Stimulated activated naive CD8-positive, alpha-beta T cell treated with anti-CD3 and anti-CD28 coated beads, Interleukin-15, Interleukin-2, amounts not matched to agents 100 U/mL and 50 U/mL, for 24 hours (primary cell): ENCODE measurements around the gene FAM177A1.
A peak's percentile ranks its signal among the peaks of the same experiment; 100 is the strongest.
"Not testable (repeated sequence)": the region's sequence is repeated elsewhere in the genome, so short reads cannot be mapped to it uniquely, and the experiment has no call there.

Experiments
- ATAC-seq: fragments of 150-1000 bp; cut with Tn5 transposase; one replicate; pipeline ENCODE4 v1.10.0; 2021
- DNase-seq: peaks from one replicate; pipeline ENCODE4 v3.0.0; 2021

Gene FAM177A1, protein sequence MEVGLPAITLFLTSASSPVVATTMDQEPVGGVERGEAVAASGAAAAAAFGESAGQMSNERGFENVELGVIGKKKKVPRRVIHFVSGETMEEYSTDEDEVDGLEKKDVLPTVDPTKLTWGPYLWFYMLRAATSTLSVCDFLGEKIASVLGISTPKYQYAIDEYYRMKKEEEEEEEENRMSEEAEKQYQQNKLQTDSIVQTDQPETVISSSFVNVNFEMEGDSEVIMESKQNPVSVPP

DNA sequence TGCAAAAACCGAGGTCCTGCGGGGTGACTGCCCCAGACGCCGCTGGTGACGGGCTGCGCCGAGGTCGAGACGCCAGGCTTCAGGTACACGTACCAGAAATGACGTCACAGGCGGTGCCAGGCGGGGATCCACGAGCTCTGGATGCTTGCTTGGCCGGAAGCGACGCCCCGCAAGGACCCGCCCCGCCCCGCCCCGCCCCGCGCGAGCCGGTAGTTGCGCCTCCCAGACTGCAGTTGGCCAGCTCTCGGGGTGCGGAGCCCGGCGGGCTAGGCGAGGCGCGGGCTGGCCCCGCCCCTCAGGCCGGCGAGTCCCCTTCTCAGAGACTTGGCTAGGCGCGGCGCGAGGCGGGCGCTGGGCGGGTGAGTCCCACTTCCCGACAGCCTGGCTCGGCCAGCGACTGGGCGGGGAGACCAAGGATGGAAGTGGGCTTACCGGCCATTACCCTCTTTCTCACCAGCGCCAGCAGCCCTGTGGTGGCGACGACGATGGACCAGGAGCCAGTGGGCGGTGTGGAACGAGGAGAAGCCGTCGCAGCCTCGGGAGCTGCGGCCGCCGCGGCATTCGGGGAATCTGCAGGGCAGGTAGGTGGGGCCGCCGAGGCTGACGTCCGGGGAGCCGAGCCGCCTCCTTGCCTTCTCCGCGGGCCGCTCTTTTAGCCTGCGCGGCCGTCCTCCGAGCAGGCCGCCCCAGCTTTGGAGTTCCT is at the start of gene FAM177A1:
Gene FAM177A1, plus strand, starts transcription at position 225 of the 703 bp plus-strand sequence. Its CDS starts 192 bp downstream, at position 417.
- ATAC-seq = peak; percentile 97
- peak; percentile 98 for DNase-seq

DNA sequence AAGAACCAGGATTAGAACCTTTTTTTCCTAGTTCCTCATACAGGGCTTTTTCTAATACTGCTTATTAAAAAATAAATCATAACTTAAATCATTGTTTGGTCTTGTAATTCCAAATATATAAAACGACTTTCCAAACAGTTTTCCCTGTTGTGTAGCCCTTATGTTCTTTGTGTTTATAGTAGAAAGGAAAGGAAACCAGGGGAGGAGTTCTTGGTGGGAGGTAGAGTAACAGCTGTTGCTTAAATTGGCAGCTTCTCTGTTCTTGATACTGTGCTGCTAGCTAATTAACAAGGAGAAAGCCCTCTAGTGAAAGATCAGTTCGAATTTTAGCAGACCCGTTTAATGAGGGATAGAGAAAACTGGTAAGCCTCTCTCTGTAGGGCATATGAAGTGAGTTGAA is 48.3 kb upstream of the FAM177A1 start:
- ATAC-seq (no peak), DNase-seq (no peak)

DNA sequence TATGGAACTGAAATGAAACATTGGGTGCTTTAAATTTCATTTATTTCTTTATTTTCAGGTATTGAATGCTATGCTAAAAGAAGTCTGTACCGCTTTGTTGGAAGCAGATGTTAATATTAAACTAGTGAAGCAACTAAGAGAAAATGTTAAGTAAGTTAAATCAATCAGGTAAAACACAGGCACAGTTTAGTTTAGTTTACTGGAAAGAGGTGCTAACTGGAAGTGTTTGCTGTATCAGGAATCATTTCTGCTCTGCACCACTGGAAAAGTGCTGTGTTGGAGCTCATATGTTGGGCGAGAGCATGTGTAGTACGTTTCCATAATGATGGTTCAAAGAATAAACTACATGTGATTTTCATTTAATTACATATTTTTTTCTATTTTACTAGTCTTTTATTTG is 46.6 kb upstream of the FAM177A1 start:
- no peak for ATAC-seq
- DNase-seq = no peak

DNA sequence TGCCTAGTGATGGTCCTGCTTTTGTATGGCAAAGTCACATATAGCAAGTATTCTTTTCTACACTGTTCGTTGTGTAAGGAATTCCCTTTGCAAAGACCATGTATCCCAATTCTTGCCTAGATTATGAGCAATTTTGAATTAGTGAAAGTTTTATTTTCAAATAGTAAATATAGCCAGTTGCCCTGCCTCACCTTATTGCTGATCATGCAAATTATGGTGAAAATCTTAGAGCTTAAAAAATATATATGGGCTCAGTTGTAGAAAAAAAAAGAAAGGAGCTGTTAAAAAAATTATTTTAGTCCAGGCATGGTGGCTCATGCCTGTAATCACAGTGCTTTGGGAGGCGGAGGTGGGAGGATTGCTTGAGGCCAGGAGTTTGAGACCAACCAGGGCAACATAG is 44.5 kb upstream of the FAM177A1 start:
- DNase-seq = no peak
- no peak for ATAC-seq

DNA sequence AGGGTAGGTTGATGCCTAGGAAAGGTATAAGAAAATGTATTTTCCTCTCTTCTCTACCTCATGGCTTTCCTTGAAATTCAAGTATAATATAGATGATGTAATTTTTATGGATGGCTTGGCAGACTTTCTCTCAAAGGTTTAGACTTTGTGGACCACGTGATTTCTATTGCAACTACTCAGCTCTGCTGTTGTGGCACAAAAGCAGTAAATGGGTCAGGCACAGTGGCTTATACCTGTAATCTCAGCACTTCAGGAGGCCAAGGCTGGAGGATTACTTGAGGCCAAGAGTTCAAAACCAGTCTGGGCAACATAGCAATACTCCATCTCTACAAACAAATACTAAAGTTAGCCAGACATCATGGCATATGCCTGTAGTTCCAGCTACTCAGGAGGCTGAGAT is 41.2 kb upstream of the FAM177A1 start:
- ATAC-seq = no peak
- DNase-seq = no peak

DNA sequence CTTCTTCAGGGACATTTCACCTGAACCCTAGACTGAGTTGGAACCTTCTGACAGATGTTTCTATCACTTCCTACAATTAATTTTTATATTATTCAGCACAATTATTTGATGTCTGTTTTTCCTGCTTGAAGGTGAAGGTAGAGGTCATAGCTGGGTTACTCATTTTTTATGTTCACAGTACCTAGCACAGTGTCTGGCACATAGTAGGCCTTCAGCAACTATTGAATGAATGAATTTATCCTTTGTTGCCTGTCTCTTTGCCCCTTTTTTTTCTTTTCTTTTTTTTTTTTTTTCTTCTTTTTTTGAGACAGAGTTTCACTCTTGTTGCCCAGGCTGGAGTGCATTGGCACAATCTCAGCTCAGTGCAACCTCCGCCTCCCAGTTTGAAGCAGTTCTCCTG is 29.5 kb upstream of the FAM177A1 start:
- no peak for DNase-seq

DNA sequence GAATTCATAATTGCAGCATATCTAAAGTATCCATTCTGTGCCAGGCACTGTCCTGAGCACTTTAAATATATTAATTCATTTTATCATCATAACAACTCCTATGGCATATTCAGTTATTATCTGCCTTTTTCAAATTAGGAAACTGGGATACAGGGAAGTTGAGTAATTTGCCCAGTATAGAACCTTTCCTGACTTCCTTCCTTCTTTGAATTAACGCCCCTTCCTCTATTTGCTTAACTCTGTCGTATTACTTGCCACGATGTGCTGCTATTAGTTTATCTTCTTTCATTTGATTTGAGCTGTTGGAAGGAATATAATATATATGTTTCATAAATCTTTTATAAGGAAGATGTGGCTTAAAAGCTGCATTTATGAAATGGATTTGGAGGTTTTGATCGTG is 25.4 kb upstream of the FAM177A1 start:
- no peak for DNase-seq
- no peak for ATAC-seq

More for the DNA sequence above, 29.5 kb upstream of the FAM177A1 start:
- no peak for ATAC-seq

DNA sequence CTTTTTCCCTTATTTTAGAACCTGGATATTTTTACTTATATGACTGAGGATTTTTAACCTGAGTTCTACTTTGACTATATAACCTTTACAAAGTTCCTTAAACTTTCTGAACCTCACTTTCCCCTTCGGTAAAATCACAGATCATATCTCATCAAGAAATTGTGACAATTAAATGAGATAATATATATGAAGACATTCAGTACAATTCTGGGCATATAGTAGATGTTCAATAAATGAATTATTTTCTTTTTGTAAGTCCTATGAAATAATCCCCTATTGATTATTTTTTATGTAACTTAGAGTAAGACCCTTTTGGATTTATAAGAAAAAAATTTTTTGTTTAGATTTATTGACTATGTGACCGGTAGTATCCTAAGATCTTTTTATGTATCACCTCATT is 17.6 kb upstream of the FAM177A1 start:
- no peak for DNase-seq
- ATAC-seq = no peak

DNA sequence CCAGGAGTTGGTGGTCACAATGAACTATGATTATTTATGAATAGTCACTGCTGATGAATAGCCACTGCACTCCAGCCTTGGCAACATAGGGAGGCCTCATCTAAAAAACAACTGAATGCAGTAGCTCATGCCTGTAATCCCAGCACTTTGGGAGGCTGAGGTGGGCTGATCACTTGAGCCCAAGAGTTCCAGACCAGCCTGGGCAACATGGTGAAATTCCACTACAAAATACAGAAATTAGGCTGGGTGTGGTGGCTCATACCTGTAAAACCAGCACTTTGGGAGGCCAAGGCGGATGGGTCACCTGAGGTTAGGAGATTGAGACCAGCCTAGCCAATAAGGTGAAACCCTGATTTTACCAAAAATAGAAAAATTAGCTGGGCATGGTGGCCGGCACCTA is 13.5 kb upstream of the FAM177A1 start:
- ATAC-seq (no peak), DNase-seq (no peak)

DNA sequence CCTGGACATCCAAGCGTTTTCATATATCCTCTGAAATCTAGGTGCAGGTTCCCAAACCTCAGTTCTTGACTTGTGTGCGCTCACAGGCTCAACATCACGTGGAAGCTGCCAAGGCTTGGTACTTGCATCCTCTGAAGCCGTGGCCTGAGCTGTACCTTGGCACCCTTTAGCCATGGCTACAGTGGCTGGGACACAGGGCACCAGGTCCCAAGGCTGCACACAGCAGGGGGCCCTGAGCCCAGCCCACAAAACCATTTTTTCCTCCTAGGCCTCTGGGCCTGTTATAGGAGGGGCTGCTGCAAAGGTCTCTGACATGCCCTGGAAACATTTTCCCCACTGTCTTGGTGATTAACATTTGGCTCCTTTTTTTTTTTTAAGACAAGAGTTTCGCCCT is 11.6 kb upstream of the FAM177A1 start:
- DNase-seq (peak; percentile 15), ATAC-seq (no peak)

DNA sequence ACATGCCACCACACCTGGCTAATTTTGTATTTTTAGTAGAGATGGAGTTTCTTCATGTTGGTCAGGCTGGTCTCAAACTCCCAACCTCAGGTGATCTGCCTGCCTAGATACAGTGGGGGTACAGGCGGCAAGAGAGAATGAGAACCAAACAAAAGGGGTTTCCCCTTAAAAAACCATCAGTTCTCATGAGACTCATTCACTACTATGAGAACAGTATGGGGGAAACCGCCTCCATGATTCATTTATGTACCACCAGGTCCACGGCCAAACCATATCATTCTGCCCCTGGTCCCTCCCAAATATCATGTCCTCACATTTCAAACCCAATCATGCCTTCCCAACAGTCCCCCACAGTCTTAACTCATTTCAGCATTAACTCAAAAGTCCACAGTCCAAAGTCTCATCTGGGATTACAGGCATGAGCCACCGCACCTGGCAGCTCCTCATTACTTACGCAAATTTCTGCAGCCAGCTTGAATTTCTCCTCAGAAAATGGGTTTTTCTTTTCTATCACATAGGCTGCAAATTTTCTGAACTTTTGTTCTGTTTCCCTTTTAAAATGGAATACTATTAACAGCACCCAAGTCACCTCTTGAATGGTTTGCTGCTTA is 11.0 kb upstream of the FAM177A1 start:
- ATAC-seq, DNase-seq: not testable (repeated sequence)

DNA sequence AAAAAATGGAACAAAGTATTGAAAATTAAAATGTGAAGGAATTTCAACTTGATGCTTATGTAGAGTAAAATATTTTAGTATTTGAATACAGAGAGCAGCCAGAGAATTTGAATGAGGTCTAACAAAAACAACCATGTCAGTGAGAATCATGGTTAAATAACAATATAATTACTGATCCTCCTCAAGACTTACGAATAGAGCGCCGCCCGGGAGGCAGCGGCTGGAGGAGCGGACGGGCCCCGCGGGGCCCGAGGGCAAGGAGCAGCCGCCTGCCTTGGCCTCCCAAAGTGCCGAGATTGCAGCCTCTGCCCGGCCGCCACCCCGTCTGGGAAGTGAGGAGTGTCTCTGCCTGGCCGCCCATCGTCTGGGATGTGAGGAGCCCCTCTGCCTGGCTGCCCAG is 7.8 kb upstream of the FAM177A1 start:
- not testable (repeated sequence) for DNase-seq, ATAC-seq

DNA sequence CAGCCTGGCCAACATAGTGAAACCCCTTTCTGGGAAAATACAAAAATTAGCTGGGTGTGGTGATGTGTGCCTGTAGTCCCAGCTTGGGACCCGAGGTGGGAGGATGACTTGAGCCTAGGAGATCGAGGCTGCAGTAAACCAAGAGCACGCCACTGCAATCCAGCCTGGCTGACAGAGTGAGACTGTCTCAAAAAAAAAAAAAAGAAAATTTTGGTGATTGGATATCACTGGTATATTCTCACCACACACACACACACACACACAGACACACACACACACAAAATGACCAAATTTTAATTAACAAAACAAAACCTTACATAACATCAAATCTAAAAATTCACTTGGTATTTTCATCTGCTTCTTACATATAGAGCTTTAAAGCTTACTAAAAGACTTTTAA is 3.4 kb upstream of the FAM177A1 start:
- DNase-seq = no peak
- ATAC-seq = no peak

DNA sequence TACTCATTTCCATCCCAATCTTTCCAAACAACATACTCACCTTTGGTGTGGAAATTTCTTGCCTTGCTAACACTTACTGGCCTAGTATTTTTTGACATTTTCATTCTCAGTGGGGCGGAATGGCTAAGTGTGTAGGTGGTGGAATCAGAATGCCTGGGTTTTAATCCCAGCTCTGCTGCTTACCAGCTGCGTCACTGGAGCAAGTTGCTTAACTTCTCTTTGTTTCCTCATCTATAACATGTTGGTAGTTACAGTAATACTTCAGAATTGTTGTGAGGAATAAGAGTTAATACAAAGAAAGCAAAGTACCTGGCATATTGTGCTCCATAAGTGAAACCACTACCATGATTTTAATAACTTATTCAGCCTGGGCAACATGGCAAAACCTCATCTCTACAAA is 3.0 kb upstream of the FAM177A1 start:
- DNase-seq (no peak), ATAC-seq (no peak)

DNA sequence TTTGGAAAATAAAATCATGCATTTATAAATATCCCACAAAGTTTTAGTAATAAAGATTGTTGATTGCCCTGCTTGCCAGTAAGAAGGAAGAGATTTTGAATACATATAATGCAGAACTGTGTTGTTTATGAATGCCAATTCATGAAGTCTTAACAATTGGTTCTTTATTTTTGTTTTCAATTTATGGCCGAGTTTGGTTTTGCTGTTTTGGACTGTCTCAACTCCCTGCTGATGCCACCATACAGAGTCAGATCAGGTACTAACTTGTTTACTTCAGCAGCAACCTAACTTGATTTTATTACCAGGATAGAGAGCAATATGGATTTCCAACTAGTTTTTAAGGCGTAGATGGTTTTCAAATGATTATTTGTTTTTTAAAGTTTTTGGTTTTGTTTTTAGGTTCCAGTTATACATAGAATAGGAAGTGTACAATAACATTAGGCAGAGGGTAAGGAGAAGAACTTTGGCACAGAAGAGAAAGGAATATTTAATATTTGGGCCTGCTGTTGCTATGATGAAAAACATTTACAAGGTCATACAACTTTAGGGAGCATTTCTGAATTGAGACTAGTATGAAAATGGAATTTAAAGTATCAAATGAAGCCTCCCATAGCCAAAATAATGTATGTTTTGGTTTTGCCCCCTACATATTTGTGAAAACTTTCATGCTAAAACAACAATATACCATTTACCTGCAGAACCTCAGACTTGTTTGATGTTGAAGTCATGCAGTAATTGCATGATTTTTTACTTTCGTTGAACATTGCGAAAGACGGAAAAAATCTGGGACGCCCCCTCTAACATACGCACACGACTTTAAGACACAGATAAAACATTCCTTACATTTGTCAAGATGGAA is 904 bp upstream of the FAM177A1 start:
- peak; percentile 16 for DNase-seq

DNA sequence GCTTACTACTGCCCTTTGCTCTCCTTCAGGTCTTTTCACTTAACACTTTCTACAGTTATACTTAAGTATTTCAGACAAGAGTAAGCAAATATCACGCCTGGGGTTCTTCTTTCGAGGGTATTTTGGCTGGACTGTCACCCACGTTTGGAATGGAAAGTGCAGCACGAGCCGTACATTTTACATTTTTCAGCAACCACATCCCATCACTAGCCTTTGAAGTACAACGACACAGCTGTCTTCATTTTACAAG is 349 bp upstream of the FAM177A1 start:
- DNase-seq (no peak), ATAC-seq (no peak)

More for the DNA sequence above, 904 bp upstream of the FAM177A1 start:
- ATAC-seq = no peak

DNA sequence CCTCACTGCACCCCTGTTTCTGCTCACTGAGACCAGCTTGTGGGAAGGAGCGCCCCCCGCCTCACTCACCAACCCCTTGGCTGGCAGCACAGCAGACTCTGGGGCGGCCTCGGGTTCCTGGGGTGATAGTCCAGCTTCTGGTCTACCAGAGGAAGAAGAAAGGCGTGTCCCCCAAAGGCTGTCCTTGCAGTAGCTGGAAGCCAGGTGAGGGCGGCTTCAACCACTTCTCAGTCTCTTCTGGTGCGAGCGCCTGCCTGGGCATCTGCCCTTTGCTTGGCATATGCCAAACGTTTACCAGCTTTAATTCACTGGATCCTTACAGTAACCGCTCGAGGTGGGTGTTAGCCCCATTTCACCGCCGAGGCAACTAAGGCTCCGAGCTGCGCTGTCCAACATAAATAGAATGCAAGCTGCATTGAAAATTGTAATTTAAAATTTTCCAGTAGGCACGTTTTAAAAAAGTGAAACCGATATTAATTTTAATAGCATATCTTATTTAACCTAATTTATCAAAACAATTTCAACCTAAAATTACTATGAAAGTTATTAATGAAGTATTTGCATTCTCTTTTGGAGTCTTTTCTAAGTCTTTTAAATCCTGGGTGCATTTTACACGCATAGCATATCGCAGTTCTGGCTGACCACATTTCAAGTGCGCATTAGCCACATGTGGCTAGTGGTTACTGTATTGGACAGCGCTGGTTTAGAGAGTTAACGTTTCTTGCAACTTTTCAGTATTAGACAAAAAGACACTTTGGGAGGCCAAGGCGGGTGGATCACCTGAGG is 872 bp downstream of the FAM177A1 start:
- no peak for DNase-seq

DNA sequence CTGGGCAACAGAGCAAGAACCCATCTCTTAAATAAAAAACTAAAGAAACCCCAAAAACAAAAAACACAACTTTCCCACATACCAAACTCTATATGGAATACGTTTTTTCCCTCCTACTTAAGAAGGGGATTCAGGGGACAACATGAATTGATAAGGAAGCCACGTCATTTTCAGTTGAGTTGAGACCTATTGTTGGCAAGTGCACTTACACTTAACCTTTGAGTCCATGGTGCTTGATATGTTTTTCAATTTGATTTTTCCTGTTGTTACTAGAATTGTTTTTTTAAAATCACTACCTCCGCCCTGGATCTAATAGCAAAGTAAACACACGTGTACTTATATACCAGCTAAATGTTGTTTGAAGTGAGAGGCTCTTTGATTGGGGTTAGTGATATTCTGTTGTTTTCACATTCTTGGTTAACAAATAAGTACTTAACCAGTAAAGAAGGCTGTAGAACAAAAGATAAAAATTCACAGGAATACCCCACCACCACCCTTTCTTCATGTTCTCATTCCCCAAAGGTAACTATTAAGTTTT is 2.0 kb downstream of the FAM177A1 start:
- no peak for DNase-seq
- no peak for ATAC-seq

More for the DNA sequence above, 872 bp downstream of the FAM177A1 start:
- peak; percentile 19 for ATAC-seq

DNA sequence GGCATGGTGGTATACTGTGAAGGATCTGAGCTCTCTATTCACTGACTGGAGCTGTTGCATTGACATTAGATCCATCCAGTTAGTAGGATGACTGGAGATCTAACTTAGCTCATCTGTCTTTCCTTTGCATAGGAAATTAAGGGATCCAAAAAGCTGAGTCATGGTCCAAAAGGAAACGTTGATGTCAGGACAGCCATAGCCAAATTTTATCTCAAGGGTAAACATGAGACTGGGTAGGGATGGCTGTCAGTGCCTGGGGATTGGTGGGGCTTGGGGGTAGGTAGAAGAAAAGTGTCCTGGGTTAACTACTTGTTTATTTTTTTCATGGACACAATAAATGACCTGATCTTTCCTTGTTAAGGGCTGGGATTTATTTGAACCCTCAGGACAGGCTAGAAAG is 4.6 kb downstream of the FAM177A1 start:
- DNase-seq = no peak
- ATAC-seq = no peak

DNA sequence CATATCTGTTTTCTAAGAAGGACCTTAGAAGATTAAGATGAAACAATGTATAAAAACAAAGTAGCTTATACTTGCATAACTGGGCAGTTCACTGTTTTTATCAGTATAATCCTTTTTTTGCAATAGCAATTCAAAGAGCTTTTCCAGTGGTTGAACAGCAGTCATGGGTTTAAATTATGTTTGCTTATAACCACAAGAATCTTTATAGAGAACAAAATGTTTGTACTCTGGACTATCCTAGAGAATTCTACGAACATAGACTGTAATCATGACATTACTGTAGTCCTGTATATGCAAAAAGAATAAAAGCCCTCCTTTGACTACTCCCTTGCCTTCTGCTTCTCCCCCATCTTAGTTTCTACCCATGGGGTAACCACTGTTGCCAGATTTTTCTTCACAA is 5.7 kb downstream of the FAM177A1 start:
- ATAC-seq (no peak), DNase-seq (no peak)

DNA sequence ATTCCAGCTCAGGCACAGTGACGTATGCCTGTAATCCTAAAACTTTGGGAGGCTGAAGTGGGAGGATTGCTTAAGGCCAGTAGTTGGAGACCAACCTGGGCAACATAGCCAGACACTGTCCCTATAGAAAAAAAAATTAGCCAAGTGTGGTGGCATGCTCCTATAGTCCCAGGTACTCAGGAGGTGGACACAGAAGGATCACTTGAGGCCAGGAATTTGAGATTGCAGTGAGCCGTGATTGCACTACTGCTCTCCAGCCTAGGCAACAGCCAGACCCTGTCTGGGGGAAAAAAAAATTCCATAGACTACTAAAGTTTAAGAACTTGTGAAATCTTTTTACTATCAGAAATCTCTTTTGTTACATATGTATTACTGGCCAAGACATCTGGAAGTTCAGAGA is 6.6 kb downstream of the FAM177A1 start:
- DNase-seq (no peak), ATAC-seq (no peak)
